GM19455 (cell line): Measurements from ENCODE around the gene CAPN8.

ENCODE experiments used
- ATAC-seq: cut with Tn5 transposase; IDR thresholded peaks from one replicate; pipeline ENCODE4 v1.9.1; 2021; ENCODE audit not compliant: unreplicated experiment

CAPN8 gene

GRCh38 chr1:223657978-223658377 is 7.5 kb downstream of the CAPN8 start:
- no peak for ATAC-seq

DNA sequence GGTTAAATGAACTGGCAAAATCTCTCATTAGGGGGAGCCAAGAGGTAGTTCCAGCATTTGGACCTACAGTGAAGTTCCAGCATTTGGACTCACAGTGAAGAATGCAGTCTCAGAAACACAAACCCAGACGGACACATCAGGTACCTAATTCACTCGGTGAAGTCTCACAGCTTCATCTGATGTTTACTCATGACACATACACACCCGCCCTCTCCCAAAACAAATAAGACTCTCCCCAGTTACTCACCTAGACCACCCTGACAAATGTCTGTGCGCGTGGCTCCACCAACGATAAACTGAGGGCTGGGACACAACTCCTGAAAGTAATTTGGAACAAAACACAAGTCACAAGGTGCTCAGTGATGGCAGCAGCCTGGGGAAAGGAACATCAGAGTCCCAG is 11.4 kb downstream of the CAPN8 start:
- ATAC-seq = no peak

DNA sequence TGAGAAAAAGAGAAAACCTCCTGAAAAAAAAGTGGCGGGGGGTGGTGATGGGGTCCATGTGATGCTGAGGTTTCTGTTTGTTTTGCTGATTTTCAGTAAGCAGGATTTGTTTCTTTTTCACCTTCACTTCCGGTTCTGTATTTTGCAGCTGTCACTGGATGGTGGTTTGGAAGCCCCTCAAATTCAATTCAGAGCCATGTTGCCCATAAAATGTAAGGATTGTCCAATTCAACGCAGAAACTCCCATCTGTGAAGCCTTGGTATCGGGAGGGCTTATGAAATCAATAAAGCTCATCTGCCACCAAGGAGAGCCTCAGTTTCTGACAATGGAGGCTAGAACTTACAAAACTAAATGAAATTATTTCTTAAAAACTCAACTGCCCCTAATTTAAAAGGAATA is 12.1 kb downstream of the CAPN8 start:
- ATAC-seq = no peak

- ATAC-seq = no peak
Observed at GRCh38 chr1:223653015-223653414, 12.5 kb downstream of the CAPN8 start.

DNA sequence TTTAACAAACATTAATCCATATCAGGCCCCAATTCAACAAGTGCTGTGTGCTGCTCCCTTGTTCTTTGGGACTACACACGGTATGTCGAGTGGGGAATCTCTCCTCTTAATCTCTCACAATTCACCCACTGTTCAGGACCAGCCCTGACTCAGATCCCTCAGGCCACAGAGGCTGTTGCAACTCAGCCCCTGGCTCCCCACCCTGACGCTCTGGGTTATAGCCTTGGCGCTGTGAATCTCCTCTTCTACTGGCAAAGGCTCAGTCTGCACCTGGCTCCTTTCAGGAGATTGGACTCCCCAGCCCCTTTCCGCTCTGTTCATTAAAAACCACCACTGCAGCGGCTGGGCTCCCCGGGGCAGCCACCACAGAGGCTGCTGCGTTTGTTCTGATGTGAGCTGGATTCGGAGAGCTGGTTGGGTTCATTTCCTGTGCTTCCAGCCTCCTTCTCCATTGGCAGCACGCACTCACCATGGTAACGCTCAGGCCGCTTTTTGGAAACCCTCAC is 13.0 kb downstream of the CAPN8 start:
- no peak for ATAC-seq

- no peak for ATAC-seq
Observed at GRCh38 chr1:223651291-223651991, 14.1 kb downstream of the CAPN8 start.

DNA sequence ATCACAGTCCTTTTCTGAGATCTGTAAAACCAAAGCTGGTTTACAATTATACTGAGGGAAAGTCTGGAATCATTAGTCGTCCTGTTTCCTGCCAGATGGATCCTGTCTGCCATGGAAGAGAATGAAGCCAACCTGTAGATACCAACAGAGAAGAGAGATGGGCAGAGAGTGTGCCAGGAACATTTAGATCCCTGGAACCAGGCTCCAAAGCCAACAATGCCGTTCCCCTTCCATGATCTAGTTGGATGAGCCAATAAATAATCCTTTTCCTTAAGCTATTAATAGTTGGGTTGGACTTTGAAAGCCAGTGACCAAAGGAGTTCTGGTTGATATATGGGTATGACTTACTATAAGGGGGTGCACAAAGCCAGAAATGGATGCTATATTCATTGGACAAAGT is 15.0 kb downstream of the CAPN8 start:
- no peak for ATAC-seq

- ATAC-seq = no peak
Observed at GRCh38 chr1:223649222-223649621, 16.3 kb downstream of the CAPN8 start.

DNA sequence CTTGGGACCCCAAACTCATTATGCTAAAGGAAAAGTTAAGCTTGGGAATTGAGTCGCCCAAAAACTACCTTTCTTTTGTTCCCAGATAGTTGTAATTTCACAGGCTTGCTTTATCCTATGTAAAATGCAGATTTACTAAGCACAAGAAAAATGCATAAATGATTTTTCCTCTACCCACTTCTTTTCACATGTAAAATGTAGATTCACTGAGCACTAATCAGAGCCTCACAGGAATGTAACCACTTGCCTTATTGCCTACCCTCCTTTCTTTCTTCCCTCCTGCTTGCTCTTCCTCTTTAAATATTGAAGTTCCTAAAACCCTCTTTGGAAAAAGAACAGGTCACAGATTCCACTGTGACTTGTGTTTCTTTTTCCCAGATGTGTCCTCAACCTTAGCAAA is 18.3 kb downstream of the CAPN8 start:
- ATAC-seq = no peak

DNA sequence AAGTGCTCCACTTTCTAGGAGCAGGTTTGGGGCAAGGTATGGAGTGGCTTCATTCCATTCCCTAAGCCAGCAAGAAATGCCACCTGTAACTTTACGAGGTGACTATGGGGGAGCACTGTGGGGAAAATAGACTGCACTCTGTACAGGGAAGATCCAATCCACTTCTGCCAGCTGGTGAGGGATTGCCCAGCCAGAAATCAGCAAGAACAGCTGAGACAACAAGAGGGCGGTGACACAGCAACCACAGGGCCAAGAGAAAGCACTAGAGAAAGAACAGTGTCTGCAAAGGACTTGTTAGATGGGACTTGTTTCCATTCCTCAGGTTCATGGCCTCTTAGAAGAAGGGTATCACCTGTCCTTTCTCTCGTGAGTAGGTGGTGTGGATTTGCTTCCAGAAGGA is 19.6 kb downstream of the CAPN8 start:
- ATAC-seq = no peak

DNA sequence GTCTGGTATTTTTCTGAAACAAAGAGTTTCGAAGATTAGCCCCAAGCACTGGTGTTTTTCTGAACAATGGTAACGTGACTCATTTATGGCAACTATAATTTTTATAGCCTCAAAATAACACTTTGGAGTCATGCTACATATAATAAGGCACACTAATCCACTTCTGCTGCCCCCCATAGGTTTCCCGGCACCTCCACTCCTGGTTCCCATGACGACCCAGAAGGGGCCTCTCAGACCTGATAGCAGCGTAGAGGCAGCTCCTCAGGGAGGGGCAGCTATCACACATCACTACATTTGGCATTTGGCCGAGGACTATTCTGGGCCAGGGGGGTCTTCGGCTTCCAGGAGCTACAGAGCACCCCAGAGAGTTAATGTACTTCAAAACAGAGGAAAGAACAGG is 23.3 kb downstream of the CAPN8 start:
- no peak for ATAC-seq

GRCh38 chr1:223641523-223642039 is 23.9 kb downstream of the CAPN8 start:
- ATAC-seq = no peak

DNA sequence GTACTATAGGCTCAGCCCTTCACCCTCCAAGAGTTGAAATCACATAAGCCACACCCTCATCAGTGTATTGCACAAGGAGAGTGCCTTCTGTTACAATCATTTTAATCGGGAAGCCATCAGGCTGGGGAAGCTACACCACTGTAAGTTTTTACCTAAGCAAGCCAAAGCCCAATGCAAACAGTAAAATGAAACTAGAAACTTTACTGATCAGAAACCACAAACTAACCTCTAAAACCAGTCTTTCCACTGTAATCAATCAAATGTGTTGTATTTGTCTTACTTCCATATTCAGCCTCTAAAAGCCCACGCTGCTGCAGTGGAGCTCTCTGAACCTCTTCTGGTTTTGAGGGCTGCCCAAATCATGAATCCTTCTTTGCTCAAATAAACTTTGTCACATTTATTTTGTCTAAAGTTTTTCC is 26.2 kb downstream of the CAPN8 start:
- ATAC-seq = no peak

DNA sequence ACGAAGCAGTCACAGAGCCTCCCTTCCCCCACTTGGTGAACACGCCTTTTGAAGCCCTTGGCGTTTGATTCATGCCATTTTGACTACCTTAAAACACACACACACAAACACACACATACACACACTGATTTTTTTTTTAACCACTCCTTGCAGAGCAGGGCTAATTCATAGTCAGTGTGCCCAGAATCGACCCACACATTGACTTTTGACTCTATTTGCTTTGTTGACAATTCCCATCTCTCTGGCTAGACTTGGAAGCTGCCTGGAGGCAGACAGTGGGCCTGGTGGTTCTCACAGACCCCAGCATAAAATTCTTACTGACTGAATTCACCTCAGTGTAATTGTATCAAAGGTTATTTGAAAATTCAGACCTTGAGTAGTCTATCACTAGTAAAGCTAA is 30.3 kb downstream of the CAPN8 start:
- ATAC-seq = no peak

GRCh38 chr1:223634423-223634822 is 31.1 kb downstream of the CAPN8 start:
- no peak for ATAC-seq

DNA sequence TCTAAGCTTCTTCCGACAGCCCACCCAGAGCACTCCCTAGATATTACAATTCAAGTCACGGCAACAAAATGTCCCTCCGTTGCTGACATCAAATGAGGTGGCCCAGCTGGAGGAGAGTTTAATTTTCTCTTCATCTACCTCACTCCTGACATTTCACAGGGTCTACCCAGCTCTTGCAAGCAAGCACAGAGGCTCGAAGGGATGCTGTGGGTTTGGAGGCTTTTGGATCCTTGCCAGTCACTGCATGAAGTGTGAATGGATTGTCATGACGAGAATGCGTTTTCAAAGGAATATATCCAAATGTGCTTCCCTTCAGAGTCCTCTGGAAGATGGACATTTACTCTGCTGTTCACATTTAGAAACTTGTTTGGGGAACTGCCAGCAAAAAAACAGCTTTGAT is 33.5 kb downstream of the CAPN8 start:
- ATAC-seq = no peak

DNA sequence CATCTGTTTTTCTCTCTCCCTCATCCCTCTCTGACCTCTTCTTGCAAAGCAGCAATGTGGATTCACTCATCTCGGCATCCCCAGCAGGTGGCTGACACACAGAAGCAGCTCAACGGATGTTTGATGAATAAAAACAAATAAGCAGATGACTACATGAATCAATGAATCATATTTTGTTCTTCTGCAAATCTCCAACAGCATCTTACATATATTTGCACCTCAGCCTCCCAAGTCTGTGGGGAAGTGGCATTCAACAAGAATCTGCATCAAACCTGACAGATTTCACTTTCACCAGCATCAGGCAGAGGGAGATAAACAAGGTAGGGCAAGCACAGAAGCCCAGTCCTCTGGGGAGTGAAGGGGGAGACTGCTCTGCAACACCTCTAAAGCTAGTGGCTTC is 34.0 kb downstream of the CAPN8 start:
- ATAC-seq = no peak

DNA sequence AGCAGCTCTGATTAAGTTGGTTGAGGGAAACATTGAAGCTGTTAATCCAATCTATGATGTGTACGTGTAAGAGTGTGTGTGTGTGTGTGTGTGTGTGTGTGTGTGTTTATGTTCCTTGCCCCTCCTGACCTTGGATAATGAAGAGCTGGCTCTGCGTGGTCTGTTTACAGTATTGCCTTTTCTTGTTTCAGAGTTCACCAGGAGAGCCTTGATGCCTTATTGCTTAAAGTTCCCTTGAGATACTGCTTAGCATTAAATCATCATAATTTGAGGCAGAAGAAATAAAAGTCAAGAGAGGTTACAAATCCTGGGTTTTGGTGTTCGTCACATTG is 36.4 kb downstream of the CAPN8 start:
- no peak for ATAC-seq

GRCh38 chr1:223628233-223629125 is 37.0 kb downstream of the CAPN8 start:
- ATAC-seq = peak; percentile 68

DNA sequence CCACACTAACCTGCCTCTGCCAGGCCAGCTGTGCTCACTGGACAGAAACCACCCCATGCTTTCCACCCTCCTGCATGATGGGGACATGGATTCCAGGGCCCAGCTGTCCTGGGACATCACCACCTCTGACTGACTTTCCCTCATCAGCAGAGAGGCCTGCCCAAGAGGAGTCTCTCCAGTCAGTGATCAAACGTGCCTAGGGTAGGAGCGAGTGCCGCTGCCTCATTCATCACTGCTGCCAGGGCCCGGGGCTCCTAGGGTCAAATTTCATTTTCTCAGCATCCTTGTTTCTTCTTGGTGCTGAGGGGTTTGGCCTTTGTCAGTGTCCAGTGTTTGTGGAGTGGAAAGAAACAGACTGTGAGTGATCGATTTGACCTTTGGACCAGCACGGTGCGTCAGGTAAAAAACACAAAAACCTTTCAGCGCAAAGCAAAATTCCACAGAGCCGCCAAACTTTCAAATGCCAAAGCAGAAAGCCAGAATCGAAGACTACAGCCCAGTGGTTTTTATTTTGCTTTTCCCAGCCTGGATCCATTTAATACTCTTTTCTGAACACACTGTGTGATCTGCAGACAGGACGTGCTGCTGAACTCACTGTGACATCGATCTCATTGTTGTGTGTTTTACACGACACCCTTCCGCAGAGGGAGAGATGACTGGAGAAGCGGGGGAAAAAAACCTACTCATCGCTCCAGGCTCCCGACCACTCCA is 43.2 kb downstream of the CAPN8 start:
- no peak for ATAC-seq

GRCh38 chr1:223621312-223621734 is 44.2 kb downstream of the CAPN8 start:
- peak; percentile 83 for ATAC-seq
